ENCODE measurements around the gene EVI2A. TPM values are rescaled to one million over a fixed set of nuclear protein-coding genes. Genes with fewer than 3 reads are reported as not detected.

Gene EVI2A
- total and polyA plus RNA-seq, 10 of the 15 experiments (the other 5 are each of a cell fraction or from before 2014, with no cell fraction given) = 4.6 to 78.3 (median 25.7) TPM

DNA sequence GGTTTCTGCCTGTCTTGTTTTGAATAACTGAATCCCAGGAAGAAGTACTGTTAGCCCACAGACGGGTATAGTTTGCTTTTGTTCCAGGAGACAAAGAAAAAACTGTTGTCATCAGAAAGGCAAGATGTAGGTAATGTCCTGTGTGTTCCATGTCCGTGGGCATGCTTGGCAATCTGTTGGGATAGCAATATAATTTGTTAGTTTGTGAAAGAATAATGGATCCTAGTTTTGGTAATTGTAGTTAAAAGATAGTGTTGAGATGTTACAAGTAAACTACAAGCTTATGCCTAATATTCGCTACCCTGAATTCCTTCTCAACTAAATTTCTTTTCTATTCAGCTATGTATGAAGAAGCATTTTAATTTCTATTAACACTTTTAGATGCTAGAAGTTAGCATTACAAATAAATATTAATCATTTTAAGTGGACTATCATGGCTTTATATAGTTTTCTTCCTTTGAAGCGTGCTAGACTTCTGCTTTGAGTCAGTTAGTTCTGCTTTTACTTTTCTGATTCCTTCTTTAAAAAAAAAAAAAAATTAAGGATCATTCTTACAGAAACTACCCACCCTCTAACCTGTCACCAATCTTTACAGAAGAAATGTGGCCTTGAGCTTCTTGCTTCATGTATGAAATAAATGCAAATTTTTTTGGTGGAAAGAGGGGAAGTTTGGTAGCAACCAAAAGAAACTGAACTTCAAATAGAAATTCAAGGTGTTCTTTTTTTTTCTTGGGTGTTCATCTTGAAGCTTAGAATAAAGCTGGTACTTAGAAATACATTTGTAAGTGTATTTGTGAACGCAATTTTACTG lies 2.4 kb downstream of the EVI2A start (continued):
- TF ChIP-seq, protein P1, sequence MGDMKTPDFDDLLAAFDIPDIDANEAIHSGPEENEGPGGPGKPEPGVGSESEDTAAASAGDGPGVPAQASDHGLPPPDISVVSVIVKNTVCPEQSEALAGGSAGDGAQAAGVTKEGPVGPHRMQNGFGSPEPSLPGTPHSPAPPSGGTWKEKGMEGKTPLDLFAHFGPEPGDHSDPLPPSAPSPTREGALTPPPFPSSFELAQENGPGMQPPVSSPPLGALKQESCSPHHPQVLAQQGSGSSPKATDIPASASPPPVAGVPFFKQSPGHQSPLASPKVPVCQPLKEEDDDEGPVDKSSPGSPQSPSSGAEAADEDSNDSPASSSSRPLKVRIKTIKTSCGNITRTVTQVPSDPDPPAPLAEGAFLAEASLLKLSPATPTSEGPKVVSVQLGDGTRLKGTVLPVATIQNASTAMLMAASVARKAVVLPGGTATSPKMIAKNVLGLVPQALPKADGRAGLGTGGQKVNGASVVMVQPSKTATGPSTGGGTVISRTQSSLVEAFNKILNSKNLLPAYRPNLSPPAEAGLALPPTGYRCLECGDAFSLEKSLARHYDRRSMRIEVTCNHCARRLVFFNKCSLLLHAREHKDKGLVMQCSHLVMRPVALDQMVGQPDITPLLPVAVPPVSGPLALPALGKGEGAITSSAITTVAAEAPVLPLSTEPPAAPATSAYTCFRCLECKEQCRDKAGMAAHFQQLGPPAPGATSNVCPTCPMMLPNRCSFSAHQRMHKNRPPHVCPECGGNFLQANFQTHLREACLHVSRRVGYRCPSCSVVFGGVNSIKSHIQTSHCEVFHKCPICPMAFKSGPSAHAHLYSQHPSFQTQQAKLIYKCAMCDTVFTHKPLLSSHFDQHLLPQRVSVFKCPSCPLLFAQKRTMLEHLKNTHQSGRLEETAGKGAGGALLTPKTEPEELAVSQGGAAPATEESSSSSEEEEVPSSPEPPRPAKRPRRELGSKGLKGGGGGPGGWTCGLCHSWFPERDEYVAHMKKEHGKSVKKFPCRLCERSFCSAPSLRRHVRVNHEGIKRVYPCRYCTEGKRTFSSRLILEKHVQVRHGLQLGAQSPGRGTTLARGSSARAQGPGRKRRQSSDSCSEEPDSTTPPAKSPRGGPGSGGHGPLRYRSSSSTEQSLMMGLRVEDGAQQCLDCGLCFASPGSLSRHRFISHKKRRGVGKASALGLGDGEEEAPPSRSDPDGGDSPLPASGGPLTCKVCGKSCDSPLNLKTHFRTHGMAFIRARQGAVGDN (IDR thresholded peaks at IDR 0.05) = no peak
- no peak for TF ChIP-seq POLR2AphosphoS5 (IDR thresholded peaks at IDR 0.05; ENCODE audit: low read length)
- TF ChIP-seq FOXM1 (IDR thresholded peaks at IDR 0.05; ENCODE audit: low read depth, low read length) = peak; percentile 38; the same call in 1 of the 2 replicates
- TF ChIP-seq, protein P2, sequence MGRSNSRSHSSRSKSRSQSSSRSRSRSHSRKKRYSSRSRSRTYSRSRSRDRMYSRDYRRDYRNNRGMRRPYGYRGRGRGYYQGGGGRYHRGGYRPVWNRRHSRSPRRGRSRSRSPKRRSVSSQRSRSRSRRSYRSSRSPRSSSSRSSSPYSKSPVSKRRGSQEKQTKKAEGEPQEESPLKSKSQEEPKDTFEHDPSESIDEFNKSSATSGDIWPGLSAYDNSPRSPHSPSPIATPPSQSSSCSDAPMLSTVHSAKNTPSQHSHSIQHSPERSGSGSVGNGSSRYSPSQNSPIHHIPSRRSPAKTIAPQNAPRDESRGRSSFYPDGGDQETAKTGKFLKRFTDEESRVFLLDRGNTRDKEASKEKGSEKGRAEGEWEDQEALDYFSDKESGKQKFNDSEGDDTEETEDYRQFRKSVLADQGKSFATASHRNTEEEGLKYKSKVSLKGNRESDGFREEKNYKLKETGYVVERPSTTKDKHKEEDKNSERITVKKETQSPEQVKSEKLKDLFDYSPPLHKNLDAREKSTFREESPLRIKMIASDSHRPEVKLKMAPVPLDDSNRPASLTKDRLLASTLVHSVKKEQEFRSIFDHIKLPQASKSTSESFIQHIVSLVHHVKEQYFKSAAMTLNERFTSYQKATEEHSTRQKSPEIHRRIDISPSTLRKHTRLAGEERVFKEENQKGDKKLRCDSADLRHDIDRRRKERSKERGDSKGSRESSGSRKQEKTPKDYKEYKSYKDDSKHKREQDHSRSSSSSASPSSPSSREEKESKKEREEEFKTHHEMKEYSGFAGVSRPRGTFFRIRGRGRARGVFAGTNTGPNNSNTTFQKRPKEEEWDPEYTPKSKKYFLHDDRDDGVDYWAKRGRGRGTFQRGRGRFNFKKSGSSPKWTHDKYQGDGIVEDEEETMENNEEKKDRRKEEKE (IDR thresholded peaks at IDR 0.05) = no peak
- no peak for TF ChIP-seq RAD51 (IDR thresholded peaks at IDR 0.05)
- no peak for TF ChIP-seq SP1 (IDR thresholded peaks at IDR 0.05; ENCODE audit: low read depth, low read length)
- TF ChIP-seq, protein P3, sequence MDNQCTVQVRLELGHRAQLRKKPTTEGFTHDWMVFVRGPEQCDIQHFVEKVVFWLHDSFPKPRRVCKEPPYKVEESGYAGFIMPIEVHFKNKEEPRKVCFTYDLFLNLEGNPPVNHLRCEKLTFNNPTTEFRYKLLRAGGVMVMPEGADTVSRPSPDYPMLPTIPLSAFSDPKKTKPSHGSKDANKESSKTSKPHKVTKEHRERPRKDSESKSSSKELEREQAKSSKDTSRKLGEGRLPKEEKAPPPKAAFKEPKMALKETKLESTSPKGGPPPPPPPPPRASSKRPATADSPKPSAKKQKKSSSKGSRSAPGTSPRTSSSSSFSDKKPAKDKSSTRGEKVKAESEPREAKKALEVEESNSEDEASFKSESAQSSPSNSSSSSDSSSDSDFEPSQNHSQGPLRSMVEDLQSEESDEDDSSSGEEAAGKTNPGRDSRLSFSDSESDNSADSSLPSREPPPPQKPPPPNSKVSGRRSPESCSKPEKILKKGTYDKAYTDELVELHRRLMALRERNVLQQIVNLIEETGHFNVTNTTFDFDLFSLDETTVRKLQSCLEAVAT (IDR thresholded peaks at IDR 0.05) = no peak
- TF ChIP-seq, protein P4, sequence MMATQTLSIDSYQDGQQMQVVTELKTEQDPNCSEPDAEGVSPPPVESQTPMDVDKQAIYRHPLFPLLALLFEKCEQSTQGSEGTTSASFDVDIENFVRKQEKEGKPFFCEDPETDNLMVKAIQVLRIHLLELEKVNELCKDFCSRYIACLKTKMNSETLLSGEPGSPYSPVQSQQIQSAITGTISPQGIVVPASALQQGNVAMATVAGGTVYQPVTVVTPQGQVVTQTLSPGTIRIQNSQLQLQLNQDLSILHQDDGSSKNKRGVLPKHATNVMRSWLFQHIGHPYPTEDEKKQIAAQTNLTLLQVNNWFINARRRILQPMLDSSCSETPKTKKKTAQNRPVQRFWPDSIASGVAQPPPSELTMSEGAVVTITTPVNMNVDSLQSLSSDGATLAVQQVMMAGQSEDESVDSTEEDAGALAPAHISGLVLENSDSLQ (IDR thresholded peaks at IDR 0.05) = peak; percentile 39; the same call in 1 of the 2 replicates
- 0 out of 2 replicates have a peak, but pooled peaks have one; percentile 3 for TF ChIP-seq SPI1 (IDR thresholded peaks at IDR 0.05; ENCODE audit: borderline replicate concordance, insufficient read depth, low read depth, low read length)
- TF ChIP-seq CREM (IDR thresholded peaks at IDR 0.05; ENCODE audit: low read depth) = no peak
- TF ChIP-seq, protein P5, sequence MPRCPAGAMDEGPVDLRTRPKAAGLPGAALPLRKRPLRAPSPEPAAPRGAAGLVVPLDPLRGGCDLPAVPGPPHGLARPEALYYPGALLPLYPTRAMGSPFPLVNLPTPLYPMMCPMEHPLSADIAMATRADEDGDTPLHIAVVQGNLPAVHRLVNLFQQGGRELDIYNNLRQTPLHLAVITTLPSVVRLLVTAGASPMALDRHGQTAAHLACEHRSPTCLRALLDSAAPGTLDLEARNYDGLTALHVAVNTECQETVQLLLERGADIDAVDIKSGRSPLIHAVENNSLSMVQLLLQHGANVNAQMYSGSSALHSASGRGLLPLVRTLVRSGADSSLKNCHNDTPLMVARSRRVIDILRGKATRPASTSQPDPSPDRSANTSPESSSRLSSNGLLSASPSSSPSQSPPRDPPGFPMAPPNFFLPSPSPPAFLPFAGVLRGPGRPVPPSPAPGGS (IDR thresholded peaks at IDR 0.05; ENCODE audit: borderline replicate concordance, insufficient read depth, low read depth, low read length, poor library complexity, severe bottlenecking) = no peak
- TF ChIP-seq IRF4 (IDR thresholded peaks at IDR 0.05; ENCODE audit: low read depth, low read length) = no peak
- no peak for TF ChIP-seq BRCA1 (IDR thresholded peaks at IDR 0.05; ENCODE audit: low read depth, low read length)
- TF ChIP-seq EED (IDR thresholded peaks at IDR 0.05; ENCODE audit: low read depth) = no peak
- TF ChIP-seq CBX3 (IDR thresholded peaks at IDR 0.05; ENCODE audit: borderline replicate concordance, low read depth) = no peak
- no peak for TF ChIP-seq ZNF207 (IDR thresholded peaks at IDR 0.05; ENCODE audit: borderline replicate concordance)
- TF ChIP-seq BHLHE40 (IDR thresholded peaks at IDR 0.05; ENCODE audit: borderline replicate concordance in 1 of 2, low read depth in 2 of 2, low read length in 1 of 2) = peak in 1 of 2 experiments; percentile 52; a peak in 3 of 4 replicates

All from GM12878 (cell line).